ENCODE data around the gene SETDB1. TPM values are rescaled to one million over a fixed set of nuclear protein-coding genes. Genes with fewer than 3 reads are reported as not detected.

SETDB1 gene
- total RNA-seq, 1 experiment from 2014 or later = 64.9 TPM

DNA sequence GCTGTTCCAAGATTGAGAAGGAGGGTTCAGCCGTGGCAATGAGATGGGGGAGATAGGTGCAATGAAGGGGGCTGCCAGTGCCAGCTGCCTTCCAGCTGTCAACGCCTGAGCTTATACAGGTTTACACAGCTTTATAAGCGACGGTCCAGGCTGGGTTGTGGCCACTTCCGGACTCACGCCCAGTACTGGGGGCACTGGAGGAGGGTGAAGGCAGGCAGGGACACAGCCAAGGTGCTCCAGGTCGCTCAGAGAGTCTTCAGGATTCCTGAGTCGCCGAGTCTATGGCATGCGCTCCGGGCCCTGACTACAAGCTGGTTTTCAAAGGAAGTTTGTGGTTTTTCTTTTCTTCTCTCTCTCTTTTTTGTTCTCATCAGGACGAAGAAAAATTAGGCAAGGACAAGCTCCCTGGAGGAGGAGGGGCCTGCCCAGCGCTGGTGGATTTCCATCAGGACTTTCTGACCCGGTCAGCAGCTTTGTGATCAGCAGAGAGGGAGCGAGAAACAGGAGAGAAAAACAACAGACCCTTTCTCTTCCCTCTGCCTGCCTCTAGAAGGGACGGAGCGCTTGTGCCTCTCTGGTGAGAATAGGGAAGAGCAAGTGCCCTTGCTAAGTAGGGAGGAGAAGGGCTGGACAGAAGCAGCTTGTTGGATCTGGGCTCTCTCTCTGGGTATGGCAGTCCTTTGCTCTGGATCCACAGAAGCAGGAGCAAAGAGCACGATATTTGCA is 80.3 kb downstream of the SETDB1 start, which contains the start of gene MINDY1:
TSS of gene MINDY1 (minus strand) at position 576 of the 726 bp plus-strand sequence. CDS start 4,285 bp downstream, outside the sequence.
- TSS peak; percentile 56 for BruUV-seq (replicated peaks)
- Mint-ChIP-seq H3K27ac (ENCODE audit: unreplicated experiment) (peak within 1 kb of the TSS; percentile 95), H3K9me3 (ENCODE audit: low read depth, unreplicated experiment) (no peaks in the 10 kb centered on the region), H3K4me3 (ENCODE audit: low read depth, unreplicated experiment) (peak within 1 kb of the TSS; percentile 96), H3K36me3 (ENCODE audit: insufficient read depth, unreplicated experiment) (peaks cover 43% of the 10 kb centered on the region), H3K4me1 (ENCODE audit: low read depth, unreplicated experiment) (peaks cover 37% of the 10 kb centered on the region), H3K27me3 (ENCODE audit: unreplicated experiment) (no peaks in the 10 kb centered on the region)
- CTCF ChIA-PET = interaction anchor here (0.5 to 2.5 kb wide), 17 partner anchors 8 to 401 kb away, joined by 3 to 26 read pairs (median 5); partner anchors contain the start of genes ANXA9, CERS2 and GABPB2
- TF ChIP-seq, protein P1, sequence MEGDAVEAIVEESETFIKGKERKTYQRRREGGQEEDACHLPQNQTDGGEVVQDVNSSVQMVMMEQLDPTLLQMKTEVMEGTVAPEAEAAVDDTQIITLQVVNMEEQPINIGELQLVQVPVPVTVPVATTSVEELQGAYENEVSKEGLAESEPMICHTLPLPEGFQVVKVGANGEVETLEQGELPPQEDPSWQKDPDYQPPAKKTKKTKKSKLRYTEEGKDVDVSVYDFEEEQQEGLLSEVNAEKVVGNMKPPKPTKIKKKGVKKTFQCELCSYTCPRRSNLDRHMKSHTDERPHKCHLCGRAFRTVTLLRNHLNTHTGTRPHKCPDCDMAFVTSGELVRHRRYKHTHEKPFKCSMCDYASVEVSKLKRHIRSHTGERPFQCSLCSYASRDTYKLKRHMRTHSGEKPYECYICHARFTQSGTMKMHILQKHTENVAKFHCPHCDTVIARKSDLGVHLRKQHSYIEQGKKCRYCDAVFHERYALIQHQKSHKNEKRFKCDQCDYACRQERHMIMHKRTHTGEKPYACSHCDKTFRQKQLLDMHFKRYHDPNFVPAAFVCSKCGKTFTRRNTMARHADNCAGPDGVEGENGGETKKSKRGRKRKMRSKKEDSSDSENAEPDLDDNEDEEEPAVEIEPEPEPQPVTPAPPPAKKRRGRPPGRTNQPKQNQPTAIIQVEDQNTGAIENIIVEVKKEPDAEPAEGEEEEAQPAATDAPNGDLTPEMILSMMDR (IDR thresholded peaks at IDR 0.05; ENCODE audit: unreplicated experiment) = peak; percentile 30
- intact Hi-C loops (cut with micrococcal nuclease; ENCODE audit: unreplicated experiment) = loop anchor here (5.0 kb wide), 1 partner anchor 129 kb away; the partner anchor contains the start of gene ARNT
- peak; percentile 83 for DNase-seq

GRCh38 chr1:151007853-151008243 is 81.7 kb downstream of the SETDB1 start:
- Mint-ChIP-seq H3K27me3 (ENCODE audit: unreplicated experiment) (no peaks in the 10 kb centered on the region), H3K9me3 (ENCODE audit: low read depth, unreplicated experiment) (no peaks in the 10 kb centered on the region), H3K4me3 (ENCODE audit: low read depth, unreplicated experiment) (peak overlapping the region; percentile 96), H3K4me1 (ENCODE audit: low read depth, unreplicated experiment) (peaks cover 37% of the 10 kb centered on the region), H3K36me3 (ENCODE audit: insufficient read depth, unreplicated experiment) (peaks cover 43% of the 10 kb centered on the region), H3K27ac (ENCODE audit: unreplicated experiment) (peak overlapping the region; percentile 95)
- no TSS peak for BruUV-seq (replicated peaks)
- no peak for DNase-seq
- CTCF ChIA-PET = interaction anchor here (1.5 kb wide), 1 partner anchor 40 kb away, joined by 4 read pairs; the partner anchor contains the start of gene C1orf56
- TF ChIP-seq, protein P1 (IDR thresholded peaks at IDR 0.05; ENCODE audit: unreplicated experiment) = no peak
- intact Hi-C loops (cut with micrococcal nuclease; ENCODE audit: unreplicated experiment) = loop anchor here (5.0 kb wide), 1 partner anchor 131 kb away; the partner anchor contains the start of gene ARNT

- BruUV-seq (replicated peaks) = no TSS peak
- TF ChIP-seq, protein P1 (IDR thresholded peaks at IDR 0.05; ENCODE audit: unreplicated experiment) = no peak
- Mint-ChIP-seq H3K27ac (ENCODE audit: unreplicated experiment) (peak within 1 kb of the TSS; percentile 95), H3K9me3 (ENCODE audit: low read depth, unreplicated experiment) (no peaks in the 10 kb centered on the region), H3K27me3 (ENCODE audit: unreplicated experiment) (no peaks in the 10 kb centered on the region), H3K36me3 (ENCODE audit: insufficient read depth, unreplicated experiment) (peaks cover 43% of the 10 kb centered on the region), H3K4me1 (ENCODE audit: low read depth, unreplicated experiment) (peaks cover 37% of the 10 kb centered on the region), H3K4me3 (ENCODE audit: low read depth, unreplicated experiment) (peak within 1 kb of the TSS; percentile 96)
- DNase-seq = peak; percentile 99
- CTCF ChIA-PET = interaction anchor here (0.7 to 1.5 kb wide), 2 partner anchors 39 to 901 kb away, joined by 4 read pairs; partner anchors contain the start of genes C1orf56 and THEM4
- intact Hi-C loops (cut with micrococcal nuclease; ENCODE audit: unreplicated experiment) = loop anchor here (5.0 kb wide), 1 partner anchor 131 kb away; the partner anchor contains the start of gene ARNT
These were observed 82.4 kb downstream of the SETDB1 start, which contains the start of gene PRUNE1 for GRCh38 chr1:151008244-151009205. TSS of gene PRUNE1 (plus strand) at chr1:151008449. CDS start at chr1:151008633, 184 bp downstream.

DNA sequence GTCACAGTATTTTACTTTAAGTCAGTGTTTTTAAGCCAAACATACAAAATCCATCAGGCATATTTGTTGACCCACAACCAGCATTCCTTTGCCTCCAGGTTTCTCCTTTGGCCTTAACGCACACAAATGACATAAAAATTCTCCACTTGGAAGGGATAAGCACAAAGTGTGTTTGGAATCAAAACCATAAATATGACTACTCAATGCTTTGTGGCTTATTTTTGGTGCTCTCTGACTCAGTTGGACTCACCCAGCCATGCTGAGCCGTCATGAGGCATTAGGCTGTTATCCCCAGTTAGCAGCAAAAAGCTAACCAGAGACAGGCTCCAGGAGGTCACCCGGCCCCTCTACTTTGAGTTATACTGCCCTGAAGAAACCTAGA is 83.0 kb downstream of the SETDB1 start:
- CTCF ChIA-PET = interaction anchor here (1.5 kb wide), 1 partner anchor 39 kb away, joined by 4 read pairs; the partner anchor contains the start of gene C1orf56
- TSS peak; percentile 24 for BruUV-seq (replicated peaks)

More for the DNA sequence above, 83.0 kb downstream of the SETDB1 start:
- Mint-ChIP-seq H3K27ac (ENCODE audit: unreplicated experiment) (peak overlapping the region; percentile 95), H3K4me3 (ENCODE audit: low read depth, unreplicated experiment) (peak overlapping the region; percentile 96), H3K4me1 (ENCODE audit: low read depth, unreplicated experiment) (peaks cover 37% of the 10 kb centered on the region), H3K36me3 (ENCODE audit: insufficient read depth, unreplicated experiment) (peaks cover 43% of the 10 kb centered on the region), H3K9me3 (ENCODE audit: low read depth, unreplicated experiment) (no peaks in the 10 kb centered on the region), H3K27me3 (ENCODE audit: unreplicated experiment) (no peaks in the 10 kb centered on the region)
- TF ChIP-seq, protein P1 (IDR thresholded peaks at IDR 0.05; ENCODE audit: unreplicated experiment) = no peak
- intact Hi-C loops (cut with micrococcal nuclease; ENCODE audit: unreplicated experiment) = loop anchor here (5.0 kb wide), 1 partner anchor 132 kb away; the partner anchor contains the start of gene ARNT
- no peak for DNase-seq

Measured in Calu3 (cell line).